Nephron (organoid): ENCODE results near the gene SAP25.
"Not testable (repeated sequence)": the region's sequence is repeated elsewhere in the genome, so short reads cannot be mapped to it uniquely, and the experiment has no call there.

ENCODE experiments used
- H3K27ac Mint-ChIP-seq, 3 experiments: 2 replicates each; pipeline ENCODE4 v1.8.0; 2020; ENCODE audit warnings: mixed read lengths in 3 of 3, mild to moderate bottlenecking in 2 of 3, moderate library complexity in 1 of 3
- H3K27me3 Mint-ChIP-seq: 2 replicates; pipeline ENCODE4 v1.8.0; 2021; ENCODE audit warnings: low read depth, mild to moderate bottlenecking, moderate library complexity, mixed read lengths
- H3K36me3 Mint-ChIP-seq: 2 replicates; pipeline ENCODE4 v1.8.0; 2020; ENCODE audit warnings: low read depth, mixed read lengths
- H3K4me1 Mint-ChIP-seq: 2 replicates; pipeline ENCODE4 v1.8.0; 2020; ENCODE audit warnings: mixed read lengths
- H3K4me3 Mint-ChIP-seq, 3 experiments: 2 replicates each; pipeline ENCODE4 v1.8.0; 2020; ENCODE audit warnings: mild to moderate bottlenecking in 3 of 3, mixed read lengths in 3 of 3, moderate library complexity in 2 of 3
- H3K9me3 Mint-ChIP-seq: 2 replicates; pipeline ENCODE4 v1.8.0; 2020; ENCODE audit warnings: mixed read lengths
- CTCF ChIP-seq, 3 experiments: fragments of 200-600 bp; sonication (generic); IDR thresholded peaks; one replicate each; pipeline ENCODE4 v1.5.0; 2021; ENCODE audit warnings: antibody characterized with exemption in 3 of 3; ENCODE audit not compliant: unreplicated experiment in 3 of 3

Gene SAP25

GRCh38 chr7:100540073-100540723 lies 33.5 kb downstream of the SAP25 start:
- Mint-ChIP-seq H3K27me3 (peaks cover 4% of the 10 kb centered on the region), H3K4me1 (peaks cover 31% of the 10 kb centered on the region), H3K4me3 (peak overlapping the region; percentile 87 to 95 (median 87)), H3K27ac (no peak overlapping the region), H3K9me3 (no peaks in the 10 kb centered on the region), H3K36me3 (no peaks in the 10 kb centered on the region)
- TF ChIP-seq CTCF (IDR thresholded peaks at IDR 0.05; ENCODE audit: unreplicated experiment in 3 of 3): no peak

- TF ChIP-seq CTCF (IDR thresholded peaks at IDR 0.05; ENCODE audit: unreplicated experiment in 3 of 3): no peak
- Mint-ChIP-seq H3K4me3 (peak overlapping the region; percentile 87 to 95 (median 90)), H3K36me3 (no peaks in the 10 kb centered on the region), H3K9me3 (no peaks in the 10 kb centered on the region), H3K27ac (peak overlapping the region in 1 of 3 experiments; percentile 35), H3K4me1 (peaks cover 24% of the 10 kb centered on the region), H3K27me3 (peaks cover 4% of the 10 kb centered on the region)
Observed at GRCh38 chr7:100539436-100540006, 34.2 kb downstream of the SAP25 start.

- Mint-ChIP-seq H3K4me3 (peak within 1 kb of the TSS; percentile 87 to 95 (median 90)), H3K4me1 (peaks cover 21% of the 10 kb centered on the region), H3K27ac (peak within 1 kb of the TSS in 2 of 3 experiments; percentile 12 to 35), H3K27me3 (peaks cover 4% of the 10 kb centered on the region), H3K9me3 (no peaks in the 10 kb centered on the region), H3K36me3 (no peaks in the 10 kb centered on the region)
- no peak for TF ChIP-seq CTCF (IDR thresholded peaks at IDR 0.05; ENCODE audit: unreplicated experiment in 3 of 3)
Observed at GRCh38 chr7:100538654-100539435, 34.9 kb downstream of the SAP25 start, which contains the start of gene AGFG2. AGFG2 (plus strand) TSS chr7:100539203; CDS start chr7:100539347, 144 bp downstream.

GRCh38 chr7:100538348-100538653 lies 35.4 kb downstream of the SAP25 start:
- H3K4me1 Mint-ChIP-seq: peaks cover 21% of the 10 kb centered on the region
- H3K36me3 Mint-ChIP-seq: no peaks in the 10 kb centered on the region
- TF ChIP-seq CTCF (IDR thresholded peaks at IDR 0.05; ENCODE audit: unreplicated experiment in 3 of 3): no peak
- peaks cover 4% of the 10 kb centered on the region for H3K27me3 Mint-ChIP-seq
- H3K4me3 Mint-ChIP-seq: peak overlapping the region; percentile 87 to 95 (median 90)
- peak overlapping the region in 2 of 3 experiments; percentile 5 to 12 for H3K27ac Mint-ChIP-seq
- H3K9me3 Mint-ChIP-seq: no peaks in the 10 kb centered on the region

GRCh38 chr7:100536695-100537094 lies 37.0 kb downstream of the SAP25 start:
- Mint-ChIP-seq H3K4me3 (peak overlapping the region in 1 of 3 experiments; percentile 44), H3K4me1 (peaks cover 15% of the 10 kb centered on the region)
- H3K36me3 Mint-ChIP-seq, H3K27ac Mint-ChIP-seq, H3K9me3 Mint-ChIP-seq, H3K27me3 Mint-ChIP-seq: not testable (repeated sequence)

- H3K9me3 Mint-ChIP-seq, H3K4me3 Mint-ChIP-seq, H3K36me3 Mint-ChIP-seq, H3K27me3 Mint-ChIP-seq, H3K27ac Mint-ChIP-seq: not testable (repeated sequence)
- peaks cover 10% of the 10 kb centered on the region for H3K4me1 Mint-ChIP-seq
Observed at GRCh38 chr7:100535982-100536381, 37.7 kb downstream of the SAP25 start.
